ENCODE measurements around the gene MGP.
A peak's percentile ranks its signal among the peaks of the same experiment; 100 is the strongest.

Gene MGP

GRCh38 chr12:14886271-14886670 lies 617 bp upstream of the MGP start:
- Histone ChIP-seq H3K27me3 (replicated peaks; ENCODE audit: control insufficient read depth, insufficient read depth, low read length, poor library complexity, severe bottlenecking) (no peaks in the 10 kb centered on the region), H3K4me1 (ENCODE audit: control insufficient read depth, insufficient read depth, low read length, poor library complexity, severe bottlenecking) (peaks cover 8% of the 10 kb centered on the region), H3K4me3 (ENCODE audit: insufficient read depth, low read depth, low read length, poor library complexity, severe bottlenecking) (no peak overlapping the region), H3K36me3 (ENCODE audit: control insufficient read depth, insufficient read depth, low read length) (no peaks in the 10 kb centered on the region), H3K27ac (ENCODE audit: insufficient read depth, low read length, poor library complexity, severe bottlenecking) (no peak overlapping the region), H3K9me3 (ENCODE audit: control insufficient read depth, low read length) (no peaks in the 10 kb centered on the region)
- DNase-seq = no peak

GRCh38 chr12:14884458-14884878 lies 1.2 kb downstream of the MGP start:
- Histone ChIP-seq H3K27me3 (replicated peaks; ENCODE audit: control insufficient read depth, insufficient read depth, low read length, poor library complexity, severe bottlenecking) (no peaks in the 10 kb centered on the region), H3K4me1 (ENCODE audit: control insufficient read depth, insufficient read depth, low read length, poor library complexity, severe bottlenecking) (peaks cover 8% of the 10 kb centered on the region), H3K27ac (ENCODE audit: insufficient read depth, low read length, poor library complexity, severe bottlenecking) (no peak overlapping the region), H3K9me3 (ENCODE audit: control insufficient read depth, low read length) (no peaks in the 10 kb centered on the region), H3K4me3 (ENCODE audit: insufficient read depth, low read depth, low read length, poor library complexity, severe bottlenecking) (no peak overlapping the region), H3K36me3 (ENCODE audit: control insufficient read depth, insufficient read depth, low read length) (no peaks in the 10 kb centered on the region)
- DNase-seq = peak; percentile 56 to 64 (median 63)

- H3K27me3 ChIP-seq (replicated peaks; ENCODE audit: control insufficient read depth, insufficient read depth, low read length, poor library complexity, severe bottlenecking) = no peaks in the 10 kb centered on the region
- no peak overlapping the region for H3K4me3 ChIP-seq (ENCODE audit: insufficient read depth, low read depth, low read length, poor library complexity, severe bottlenecking)
- H3K4me1 ChIP-seq (ENCODE audit: control insufficient read depth, insufficient read depth, low read length, poor library complexity, severe bottlenecking) = peaks cover 8% of the 10 kb centered on the region
- no peaks in the 10 kb centered on the region for H3K9me3 ChIP-seq (ENCODE audit: control insufficient read depth, low read length)
- no peak overlapping the region for H3K27ac ChIP-seq (ENCODE audit: insufficient read depth, low read length, poor library complexity, severe bottlenecking)
- H3K36me3 ChIP-seq (ENCODE audit: control insufficient read depth, insufficient read depth, low read length) = no peaks in the 10 kb centered on the region
- DNase-seq = no peak
Observed at GRCh38 chr12:14883686-14884085, 2.0 kb downstream of the MGP start.

GRCh38 chr12:14880890-14881453 lies 4.7 kb downstream of the MGP start:
- peaks cover 8% of the 10 kb centered on the region for H3K4me1 ChIP-seq (ENCODE audit: control insufficient read depth, insufficient read depth, low read length, poor library complexity, severe bottlenecking)
- H3K27me3 ChIP-seq (replicated peaks; ENCODE audit: control insufficient read depth, insufficient read depth, low read length, poor library complexity, severe bottlenecking) = no peaks in the 10 kb centered on the region
- no peaks in the 10 kb centered on the region for H3K9me3 ChIP-seq (ENCODE audit: control insufficient read depth, low read length)
- no peak overlapping the region for H3K27ac ChIP-seq (ENCODE audit: insufficient read depth, low read length, poor library complexity, severe bottlenecking)
- DNase-seq = no peak
- no peak overlapping the region for H3K4me3 ChIP-seq (ENCODE audit: insufficient read depth, low read depth, low read length, poor library complexity, severe bottlenecking)
- no peaks in the 10 kb centered on the region for H3K36me3 ChIP-seq (ENCODE audit: control insufficient read depth, insufficient read depth, low read length)

GRCh38 chr12:14879222-14879933 lies 6.3 kb downstream of the MGP start:
- no peak for DNase-seq
- Histone ChIP-seq H3K4me1 (ENCODE audit: control insufficient read depth, insufficient read depth, low read length, poor library complexity, severe bottlenecking) (peaks cover 3% of the 10 kb centered on the region), H3K27me3 (replicated peaks; ENCODE audit: control insufficient read depth, insufficient read depth, low read length, poor library complexity, severe bottlenecking) (no peaks in the 10 kb centered on the region), H3K36me3 (ENCODE audit: control insufficient read depth, insufficient read depth, low read length) (no peaks in the 10 kb centered on the region), H3K4me3 (ENCODE audit: insufficient read depth, low read depth, low read length, poor library complexity, severe bottlenecking) (no peak overlapping the region), H3K27ac (ENCODE audit: insufficient read depth, low read length, poor library complexity, severe bottlenecking) (no peak overlapping the region), H3K9me3 (ENCODE audit: control insufficient read depth, low read length) (no peaks in the 10 kb centered on the region)

GRCh38 chr12:14878488-14878887 lies 7.2 kb downstream of the MGP start:
- Histone ChIP-seq H3K36me3 (ENCODE audit: control insufficient read depth, insufficient read depth, low read length) (no peaks in the 10 kb centered on the region), H3K27ac (ENCODE audit: insufficient read depth, low read length, poor library complexity, severe bottlenecking) (no peak overlapping the region), H3K4me3 (ENCODE audit: insufficient read depth, low read depth, low read length, poor library complexity, severe bottlenecking) (no peak overlapping the region), H3K4me1 (ENCODE audit: control insufficient read depth, insufficient read depth, low read length, poor library complexity, severe bottlenecking) (no peaks in the 10 kb centered on the region), H3K9me3 (ENCODE audit: control insufficient read depth, low read length) (no peaks in the 10 kb centered on the region), H3K27me3 (replicated peaks; ENCODE audit: control insufficient read depth, insufficient read depth, low read length, poor library complexity, severe bottlenecking) (no peaks in the 10 kb centered on the region)
- DNase-seq = no peak

- H3K4me3 ChIP-seq (ENCODE audit: insufficient read depth, low read depth, low read length, poor library complexity, severe bottlenecking) = no peak overlapping the region
- no peak overlapping the region for H3K27ac ChIP-seq (ENCODE audit: insufficient read depth, low read length, poor library complexity, severe bottlenecking)
- H3K9me3 ChIP-seq (ENCODE audit: control insufficient read depth, low read length) = no peaks in the 10 kb centered on the region
- no peaks in the 10 kb centered on the region for H3K4me1 ChIP-seq (ENCODE audit: control insufficient read depth, insufficient read depth, low read length, poor library complexity, severe bottlenecking)
- DNase-seq = no peak
- H3K27me3 ChIP-seq (replicated peaks; ENCODE audit: control insufficient read depth, insufficient read depth, low read length, poor library complexity, severe bottlenecking) = no peaks in the 10 kb centered on the region
- H3K36me3 ChIP-seq (ENCODE audit: control insufficient read depth, insufficient read depth, low read length) = no peaks in the 10 kb centered on the region
Observed at GRCh38 chr12:14876833-14877232, 8.8 kb downstream of the MGP start.

- H3K4me3 ChIP-seq (ENCODE audit: insufficient read depth, low read depth, low read length, poor library complexity, severe bottlenecking) = no peak overlapping the region
- H3K36me3 ChIP-seq (ENCODE audit: control insufficient read depth, insufficient read depth, low read length) = no peaks in the 10 kb centered on the region
- DNase-seq = no peak
- no peaks in the 10 kb centered on the region for H3K4me1 ChIP-seq (ENCODE audit: control insufficient read depth, insufficient read depth, low read length, poor library complexity, severe bottlenecking)
- no peak overlapping the region for H3K27ac ChIP-seq (ENCODE audit: insufficient read depth, low read length, poor library complexity, severe bottlenecking)
- H3K27me3 ChIP-seq (replicated peaks; ENCODE audit: control insufficient read depth, insufficient read depth, low read length, poor library complexity, severe bottlenecking) = no peaks in the 10 kb centered on the region
- H3K9me3 ChIP-seq (ENCODE audit: control insufficient read depth, low read length) = no peaks in the 10 kb centered on the region
Observed at GRCh38 chr12:14874882-14875281, 10.8 kb downstream of the MGP start.

GRCh38 chr12:14873440-14874185 lies 12.0 kb downstream of the MGP start:
- Histone ChIP-seq H3K4me3 (ENCODE audit: insufficient read depth, low read depth, low read length, poor library complexity, severe bottlenecking) (no peak overlapping the region), H3K4me1 (ENCODE audit: control insufficient read depth, insufficient read depth, low read length, poor library complexity, severe bottlenecking) (no peaks in the 10 kb centered on the region), H3K36me3 (ENCODE audit: control insufficient read depth, insufficient read depth, low read length) (no peaks in the 10 kb centered on the region), H3K27me3 (replicated peaks; ENCODE audit: control insufficient read depth, insufficient read depth, low read length, poor library complexity, severe bottlenecking) (no peaks in the 10 kb centered on the region), H3K9me3 (ENCODE audit: control insufficient read depth, low read length) (no peaks in the 10 kb centered on the region), H3K27ac (ENCODE audit: insufficient read depth, low read length, poor library complexity, severe bottlenecking) (no peak overlapping the region)
- DNase-seq = no peak

GRCh38 chr12:14871886-14872285 lies 13.8 kb downstream of the MGP start:
- H3K27me3 ChIP-seq (replicated peaks; ENCODE audit: control insufficient read depth, insufficient read depth, low read length, poor library complexity, severe bottlenecking) = no peaks in the 10 kb centered on the region
- H3K9me3 ChIP-seq (ENCODE audit: control insufficient read depth, low read length) = no peaks in the 10 kb centered on the region
- H3K4me3 ChIP-seq (ENCODE audit: insufficient read depth, low read depth, low read length, poor library complexity, severe bottlenecking) = no peak overlapping the region
- H3K27ac ChIP-seq (ENCODE audit: insufficient read depth, low read length, poor library complexity, severe bottlenecking) = no peak overlapping the region
- no peaks in the 10 kb centered on the region for H3K36me3 ChIP-seq (ENCODE audit: control insufficient read depth, insufficient read depth, low read length)
- H3K4me1 ChIP-seq (ENCODE audit: control insufficient read depth, insufficient read depth, low read length, poor library complexity, severe bottlenecking) = no peaks in the 10 kb centered on the region
- DNase-seq = no peak

Data from effector memory CD4-positive, alpha-beta T cell (primary cell).